Gastroesophageal sphincter (tissue), 3 donors: Measurements from ENCODE around the gene HSPA6.
"Not testable (repeated sequence)": the region's sequence is repeated elsewhere in the genome, so short reads cannot be mapped to it uniquely, and the experiment has no call there.

Source experiments
- POLR2A ChIP-seq, 2 donors: fragments of 450-650 bp; IDR thresholded peaks; one replicate each; pipeline ENCODE4 v1.6.1; 2017; ENCODE audit warnings: antibody characterized with exemption in 2 of 2, mild to moderate bottlenecking in 2 of 2, moderate library complexity in 1 of 2
- POLR2AphosphoS5 ChIP-seq: sonication (generic); formaldehyde crosslinking; IDR thresholded peaks from one replicate; pipeline ENCODE4 v1.6.1; 2017; ENCODE audit warnings: antibody characterized with exemption
- TF ChIP-seq, protein P1 (sequence below), 4 experiments: fragments of 200-600 bp in 2 of 4; fragments of 450-650 bp in 2 of 4; sonication (generic) in 1 of 4; IDR thresholded peaks; one replicate each; pipeline ENCODE4 v1.5.1; 2017 to 2019; ENCODE audit warnings: antibody characterized with exemption in 4 of 4, mild to moderate bottlenecking in 2 of 4, moderate library complexity in 2 of 4

DNA sequence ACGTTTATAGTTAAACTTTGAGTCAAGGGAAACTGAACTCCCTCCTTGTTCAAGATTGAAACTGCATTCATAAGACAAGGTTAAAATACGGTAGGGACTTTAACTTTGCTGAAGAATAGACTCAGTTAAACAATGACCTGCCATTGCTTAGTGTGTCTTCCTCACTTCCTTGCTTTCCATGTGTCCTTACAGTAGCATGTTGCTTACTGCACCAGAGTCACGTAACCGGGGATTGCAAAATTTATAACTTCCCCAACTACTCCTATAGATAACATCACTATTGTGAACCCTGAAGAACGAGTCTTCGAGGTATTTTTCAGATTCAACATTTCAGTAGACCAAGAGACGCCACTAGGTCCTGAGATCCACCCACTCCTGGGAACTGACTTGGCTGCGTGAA, 47.4 kb downstream of the HSPA6 start:
- TF ChIP-seq, protein P1, sequence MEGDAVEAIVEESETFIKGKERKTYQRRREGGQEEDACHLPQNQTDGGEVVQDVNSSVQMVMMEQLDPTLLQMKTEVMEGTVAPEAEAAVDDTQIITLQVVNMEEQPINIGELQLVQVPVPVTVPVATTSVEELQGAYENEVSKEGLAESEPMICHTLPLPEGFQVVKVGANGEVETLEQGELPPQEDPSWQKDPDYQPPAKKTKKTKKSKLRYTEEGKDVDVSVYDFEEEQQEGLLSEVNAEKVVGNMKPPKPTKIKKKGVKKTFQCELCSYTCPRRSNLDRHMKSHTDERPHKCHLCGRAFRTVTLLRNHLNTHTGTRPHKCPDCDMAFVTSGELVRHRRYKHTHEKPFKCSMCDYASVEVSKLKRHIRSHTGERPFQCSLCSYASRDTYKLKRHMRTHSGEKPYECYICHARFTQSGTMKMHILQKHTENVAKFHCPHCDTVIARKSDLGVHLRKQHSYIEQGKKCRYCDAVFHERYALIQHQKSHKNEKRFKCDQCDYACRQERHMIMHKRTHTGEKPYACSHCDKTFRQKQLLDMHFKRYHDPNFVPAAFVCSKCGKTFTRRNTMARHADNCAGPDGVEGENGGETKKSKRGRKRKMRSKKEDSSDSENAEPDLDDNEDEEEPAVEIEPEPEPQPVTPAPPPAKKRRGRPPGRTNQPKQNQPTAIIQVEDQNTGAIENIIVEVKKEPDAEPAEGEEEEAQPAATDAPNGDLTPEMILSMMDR (IDR thresholded peaks at IDR 0.05): not testable (repeated sequence)
- not testable (repeated sequence) for TF ChIP-seq POLR2AphosphoS5; POLR2A (IDR thresholded peaks at IDR 0.05)
